CD4-positive, alpha-beta T cell treated with Interferon alpha-2 for 1 hour (primary cell): ENCODE data around the gene LRRK2.
"Not testable (repeated sequence)": the region's sequence is repeated elsewhere in the genome, so short reads cannot be mapped to it uniquely, and the experiment has no call there.

ENCODE experiments used
- DNase-seq, 2 donors: peaks; one replicate each; pipeline ENCODE4 v3.0.0-alpha.2; 2020 to 2022

The LRRK2 gene

DNA sequence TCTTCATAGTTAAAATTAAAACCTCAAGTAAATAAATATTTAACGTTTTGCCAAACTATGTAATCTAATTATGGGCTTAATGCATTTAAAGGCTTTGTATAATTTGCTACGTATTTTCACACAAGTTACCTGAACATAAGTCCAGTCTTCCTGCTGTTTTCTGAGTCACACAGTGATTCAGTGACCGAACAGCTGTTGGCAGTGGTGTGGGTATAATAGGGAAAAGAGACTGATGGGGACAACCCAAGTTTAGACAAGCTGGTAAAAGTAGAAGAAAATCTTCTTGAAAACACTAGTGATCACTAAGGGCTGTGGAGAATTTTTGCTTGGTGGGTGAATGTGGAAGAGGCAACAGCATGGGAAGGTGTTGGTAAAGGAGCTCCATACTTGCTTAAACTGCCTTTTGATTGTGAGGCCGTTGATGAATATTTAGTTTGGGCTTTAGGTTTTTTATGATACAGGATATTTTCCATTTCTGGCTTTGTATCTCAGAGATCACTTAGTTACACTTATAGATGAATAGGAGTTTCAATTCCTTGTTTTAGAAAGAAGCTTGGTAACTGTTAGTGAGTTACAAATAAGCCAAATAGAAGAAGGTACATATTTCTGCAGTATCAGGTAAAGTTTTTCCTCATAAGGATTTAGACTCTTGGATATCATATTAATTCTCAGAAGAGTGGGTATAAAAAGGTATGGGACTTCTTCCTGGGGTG, 23.9 kb downstream of the LRRK2 start:
- no peak for DNase-seq

- DNase-seq, result not testable (repeated sequence)
Measured at GRCh38 chr12:40250652-40251051, 25.9 kb downstream of the LRRK2 start.

GRCh38 chr12:40253936-40254335, 29.1 kb downstream of the LRRK2 start:
- DNase-seq, result no peak

- no peak for DNase-seq
Measured at GRCh38 chr12:40254455-40255085, 29.8 kb downstream of the LRRK2 start.

- DNase-seq, result no peak
Measured at GRCh38 chr12:40258371-40258770, 33.6 kb downstream of the LRRK2 start.

DNA sequence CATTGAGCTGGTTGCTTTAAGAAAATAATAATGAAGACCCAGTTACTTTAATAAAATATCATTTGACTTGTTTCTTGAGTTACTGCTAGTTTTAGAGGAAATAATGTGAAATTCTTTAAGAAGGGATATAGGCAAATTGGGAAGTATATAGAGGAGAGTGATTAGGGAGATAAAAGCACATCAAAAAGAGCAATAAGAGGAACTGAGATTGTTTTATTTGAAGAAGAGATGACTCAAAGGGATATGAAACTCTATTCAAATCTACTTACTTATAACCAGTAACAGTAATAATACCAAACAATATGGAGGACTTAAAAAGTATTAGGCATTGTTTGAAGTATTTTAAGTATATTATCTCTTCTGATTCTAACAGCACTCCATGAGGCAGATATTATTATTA, 37.1 kb downstream of the LRRK2 start:
- no peak for DNase-seq

GRCh38 chr12:40262657-40263056, 37.9 kb downstream of the LRRK2 start:
- no peak for DNase-seq

- DNase-seq, result no peak
Measured at GRCh38 chr12:40263616-40264409, 39.0 kb downstream of the LRRK2 start.

DNA sequence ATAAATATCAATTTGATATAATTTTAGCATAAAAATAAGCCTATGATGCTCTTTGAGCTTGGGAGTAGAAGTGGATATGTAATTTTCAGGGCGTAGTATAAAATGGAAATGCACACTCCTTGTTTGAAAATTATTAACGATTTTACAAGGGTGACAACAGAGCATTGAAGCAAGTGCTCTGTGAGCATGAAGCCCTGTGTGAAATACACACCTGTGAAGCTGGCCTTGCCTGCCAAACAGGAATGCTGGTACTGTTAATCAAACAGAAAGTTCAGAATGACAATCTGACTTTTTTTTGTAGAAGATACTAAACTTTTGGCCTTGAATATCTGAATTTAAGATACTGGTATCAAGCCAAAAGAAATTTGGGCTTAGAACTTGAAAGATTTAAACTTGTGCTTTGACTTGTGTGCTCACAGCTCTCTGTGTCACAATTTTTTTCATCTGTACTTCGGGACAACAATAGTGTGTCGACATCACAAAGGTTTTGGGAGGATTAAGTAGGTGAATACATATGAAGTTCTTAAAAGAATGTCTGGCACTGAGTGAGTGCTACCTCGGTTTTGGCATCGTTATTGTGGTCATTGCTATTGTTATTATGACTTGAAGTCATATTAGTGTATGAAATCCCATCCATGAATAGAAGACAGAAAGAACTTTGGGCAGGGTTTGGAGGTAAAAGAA, 47.3 kb downstream of the LRRK2 start:
- DNase-seq, result no peak

- DNase-seq, result no peak
Measured at GRCh38 chr12:40281791-40282364, 57.1 kb downstream of the LRRK2 start.

DNA sequence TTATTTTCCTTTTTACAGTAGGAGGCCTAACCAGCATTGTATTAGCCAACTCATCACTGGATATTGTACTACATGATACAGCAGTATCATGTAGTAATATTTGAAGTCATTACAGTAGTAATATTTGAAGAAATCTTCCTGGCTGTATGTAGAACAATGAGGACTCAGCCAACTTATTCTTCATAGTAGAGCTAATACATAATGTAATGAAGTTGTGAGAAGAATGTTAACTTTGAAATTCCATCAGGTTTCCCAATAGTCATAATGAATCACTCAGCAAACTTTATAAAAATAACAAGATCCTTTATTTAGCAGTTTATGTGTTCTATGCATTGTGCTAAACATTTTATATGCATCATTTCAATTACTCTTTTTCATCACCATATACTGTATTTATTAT, 61.8 kb downstream of the LRRK2 start:
- DNase-seq, result no peak

- no peak for DNase-seq
Measured at GRCh38 chr12:40287369-40287975, 62.7 kb downstream of the LRRK2 start.

DNA sequence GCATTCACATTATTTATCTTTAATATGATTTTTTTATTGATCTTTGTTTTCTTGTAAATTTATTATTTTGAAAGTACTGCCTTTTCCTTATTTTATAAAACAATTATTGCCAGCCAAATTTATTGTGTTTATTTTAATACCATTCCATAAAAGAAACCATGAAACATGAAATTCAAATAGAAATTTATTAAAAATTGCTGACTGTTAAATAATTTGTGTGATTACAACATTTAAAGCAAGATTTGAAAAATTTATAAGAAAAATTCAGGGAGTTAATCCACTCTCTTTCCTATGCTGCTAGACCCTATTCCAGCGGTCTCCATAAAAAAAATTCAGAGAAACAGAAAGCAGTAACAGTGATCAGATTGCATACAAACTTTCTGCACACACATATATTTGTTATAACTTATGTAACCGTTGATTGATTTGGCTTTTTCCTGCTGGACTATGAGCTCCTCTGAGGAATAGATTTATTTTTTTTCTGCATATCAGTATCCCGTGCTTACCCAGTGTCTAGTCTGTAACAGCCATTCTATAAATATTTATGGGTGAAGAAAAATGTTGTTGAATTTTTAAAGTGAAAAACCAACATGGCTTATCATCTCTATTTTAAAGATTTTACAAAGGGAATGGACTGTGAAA, 68.1 kb downstream of the LRRK2 start:
- no peak for DNase-seq

DNA sequence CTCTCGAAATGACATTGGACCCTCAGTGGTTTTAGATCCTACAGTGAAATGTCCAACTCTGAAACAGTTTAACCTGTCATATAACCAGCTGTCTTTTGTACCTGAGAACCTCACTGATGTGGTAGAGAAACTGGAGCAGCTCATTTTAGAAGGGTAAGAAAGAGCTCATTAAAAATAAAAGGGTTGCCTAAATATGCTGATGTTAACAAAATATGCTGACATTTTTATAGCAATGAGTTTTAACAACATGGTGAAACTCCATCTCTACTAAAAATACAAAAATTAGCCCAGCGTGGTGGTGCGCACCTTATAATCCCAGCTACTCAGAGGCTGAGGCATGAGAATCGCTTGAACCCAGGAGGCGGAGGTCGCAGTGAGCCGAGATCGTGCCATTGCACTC, 73.5 kb downstream of the LRRK2 start:
- DNase-seq, result no peak

DNA sequence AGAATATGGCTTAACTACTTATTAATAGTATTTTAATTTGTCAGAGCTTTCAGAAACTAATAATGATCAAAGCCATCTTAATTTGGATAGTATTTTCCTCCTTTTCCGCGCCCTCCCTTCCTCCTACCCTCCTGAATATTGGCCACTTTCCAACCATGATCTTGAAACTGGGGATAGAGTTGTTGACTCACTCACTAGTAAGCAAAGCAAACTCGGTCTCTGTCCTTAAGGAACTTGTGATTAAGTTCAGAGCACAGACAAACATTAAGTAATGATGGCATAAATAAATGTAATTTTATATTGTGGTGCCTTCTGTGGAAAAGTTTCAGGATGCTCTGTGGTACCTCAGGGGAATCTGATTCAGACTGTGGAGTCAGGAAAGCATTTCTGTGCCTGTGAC, 75.7 kb downstream of the LRRK2 start:
- DNase-seq, result no peak

DNA sequence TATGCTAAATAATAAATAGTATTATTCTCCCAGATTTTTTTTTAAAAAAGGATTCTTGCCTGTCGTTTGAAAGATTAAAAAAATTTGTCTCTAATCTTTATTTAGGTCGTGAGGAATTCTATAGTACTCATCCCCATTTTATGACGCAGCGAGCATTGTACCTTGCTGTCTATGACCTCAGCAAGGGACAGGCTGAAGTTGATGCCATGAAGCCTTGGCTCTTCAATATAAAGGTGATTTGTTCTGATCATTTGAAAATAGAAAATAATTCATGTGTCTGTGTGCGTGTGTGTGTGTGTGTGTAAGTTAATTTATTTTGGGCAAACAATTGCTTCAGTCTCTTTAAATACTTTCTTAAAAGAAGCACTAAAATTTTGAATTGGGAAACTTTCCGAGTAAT, 84.2 kb downstream of the LRRK2 start:
- DNase-seq, result no peak

- no peak for DNase-seq
Measured at GRCh38 chr12:40310211-40310610, 85.4 kb downstream of the LRRK2 start.

DNA sequence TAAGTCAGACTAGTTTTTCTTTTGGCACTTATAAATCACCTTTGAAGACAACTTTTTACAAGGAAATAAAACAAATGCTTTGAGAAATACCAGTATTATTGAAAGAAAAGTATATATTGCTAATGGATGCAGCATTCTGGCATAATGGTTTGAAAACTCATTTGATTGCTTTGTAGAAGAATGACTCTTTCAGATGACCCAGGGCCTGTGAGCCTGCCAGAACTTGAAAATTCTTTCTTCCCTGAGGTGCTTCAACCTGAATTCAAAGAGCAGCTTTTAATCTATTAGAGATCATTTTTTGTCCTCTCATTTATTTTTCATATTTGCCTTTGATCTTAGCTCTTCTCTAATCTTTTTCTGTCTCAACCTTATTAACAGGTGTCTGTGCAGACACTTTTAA, 87.4 kb downstream of the LRRK2 start:
- DNase-seq, result no peak

DNA sequence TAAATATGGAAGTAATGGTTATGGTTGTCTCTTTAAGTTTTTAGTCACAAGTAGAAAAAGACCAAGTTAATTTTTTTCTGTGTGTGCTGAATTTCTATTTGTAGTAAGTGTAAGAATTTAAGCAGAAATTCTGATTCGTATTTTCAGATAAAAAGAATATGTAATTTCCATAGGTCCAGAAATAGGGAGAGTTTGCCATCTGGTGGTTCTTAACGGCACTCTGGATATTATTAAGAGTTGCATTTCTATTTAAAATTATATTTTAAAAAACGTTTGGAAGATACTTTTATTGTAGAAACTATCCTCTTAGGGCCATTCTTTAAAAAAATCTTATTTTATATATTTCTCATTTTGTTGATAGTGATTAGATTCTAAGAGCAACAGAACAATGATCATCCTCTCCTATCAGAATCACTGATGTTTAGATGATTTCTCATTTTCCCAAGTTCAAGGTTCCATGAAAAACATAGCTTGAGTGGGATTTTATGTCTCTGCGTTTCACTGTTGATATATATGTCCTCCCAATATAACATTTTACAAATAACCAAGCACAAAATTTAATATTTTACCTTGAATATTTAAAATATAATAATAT, 88.3 kb downstream of the LRRK2 start:
- peak in 1 of 2 donors; percentile 2 for DNase-seq

- DNase-seq, result no peak
Measured at GRCh38 chr12:40313928-40314327, 89.1 kb downstream of the LRRK2 start.

GRCh38 chr12:40314927-40315326, 90.1 kb downstream of the LRRK2 start:
- DNase-seq, result no peak

GRCh38 chr12:40315375-40315774, 90.6 kb downstream of the LRRK2 start:
- DNase-seq, result no peak
